GM12875 (cell line): ENCODE results near the gene IQCN.

ENCODE experiments used
- H3K4me3 ChIP-seq: one replicate; pipeline ENCODE4 v1.5.1; 2011; ENCODE audit warnings: low read depth, low read length, control low read depth
- TF ChIP-seq, protein P1 (sequence below): IDR thresholded peaks from 2 replicates; pipeline ENCODE4 v1.5.1; 2011; ENCODE audit warnings: low read depth, mild to moderate bottlenecking, control low read depth, inconsistent platforms, low read length, moderate library complexity, borderline replicate concordance; ENCODE audit not compliant: insufficient read depth

The IQCN gene

GRCh38 chr19:18221815-18222725 is 52.2 kb downstream of the IQCN start:
- H3K4me3 ChIP-seq: no peak overlapping the region
- TF ChIP-seq, protein P1, sequence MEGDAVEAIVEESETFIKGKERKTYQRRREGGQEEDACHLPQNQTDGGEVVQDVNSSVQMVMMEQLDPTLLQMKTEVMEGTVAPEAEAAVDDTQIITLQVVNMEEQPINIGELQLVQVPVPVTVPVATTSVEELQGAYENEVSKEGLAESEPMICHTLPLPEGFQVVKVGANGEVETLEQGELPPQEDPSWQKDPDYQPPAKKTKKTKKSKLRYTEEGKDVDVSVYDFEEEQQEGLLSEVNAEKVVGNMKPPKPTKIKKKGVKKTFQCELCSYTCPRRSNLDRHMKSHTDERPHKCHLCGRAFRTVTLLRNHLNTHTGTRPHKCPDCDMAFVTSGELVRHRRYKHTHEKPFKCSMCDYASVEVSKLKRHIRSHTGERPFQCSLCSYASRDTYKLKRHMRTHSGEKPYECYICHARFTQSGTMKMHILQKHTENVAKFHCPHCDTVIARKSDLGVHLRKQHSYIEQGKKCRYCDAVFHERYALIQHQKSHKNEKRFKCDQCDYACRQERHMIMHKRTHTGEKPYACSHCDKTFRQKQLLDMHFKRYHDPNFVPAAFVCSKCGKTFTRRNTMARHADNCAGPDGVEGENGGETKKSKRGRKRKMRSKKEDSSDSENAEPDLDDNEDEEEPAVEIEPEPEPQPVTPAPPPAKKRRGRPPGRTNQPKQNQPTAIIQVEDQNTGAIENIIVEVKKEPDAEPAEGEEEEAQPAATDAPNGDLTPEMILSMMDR: no peak

GRCh38 chr19:18220632-18221275 is 53.5 kb downstream of the IQCN start:
- no peak overlapping the region for H3K4me3 ChIP-seq
- TF ChIP-seq, protein P1: no peak

DNA sequence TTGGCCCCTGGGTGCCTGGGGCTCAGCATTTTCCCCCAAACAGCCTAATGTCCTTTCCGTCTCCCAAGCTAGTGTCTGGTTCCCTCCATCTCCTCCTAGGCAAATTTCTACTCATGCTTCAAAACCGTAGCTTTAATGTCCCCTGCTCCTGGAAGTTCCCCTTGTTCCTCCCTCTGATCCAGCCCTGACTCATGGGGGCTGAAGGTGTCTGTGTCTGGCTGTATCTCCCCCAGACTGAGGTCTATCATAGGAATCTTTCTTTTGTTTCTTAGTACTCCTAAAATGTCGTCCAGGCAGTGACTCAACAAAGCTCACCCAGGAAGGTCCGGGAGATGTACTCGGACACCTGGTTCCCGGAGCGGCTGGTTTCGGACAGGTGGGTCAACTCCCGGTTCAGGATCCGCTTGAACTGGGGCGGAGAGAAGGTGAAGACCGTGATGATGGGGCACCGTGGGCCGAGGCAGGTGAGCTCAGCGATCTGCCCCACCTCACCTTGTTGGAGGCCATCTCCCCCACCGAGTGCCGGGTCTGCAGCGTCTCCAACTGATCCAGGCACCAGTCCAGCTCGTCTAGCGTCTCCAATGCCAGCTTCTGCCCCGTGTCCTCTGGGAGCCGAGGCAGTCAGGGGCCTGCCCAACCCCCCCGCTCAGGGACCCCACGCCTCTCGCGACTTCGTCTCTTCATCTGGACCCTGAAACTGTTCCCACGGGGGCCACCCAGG is 54.2 kb downstream of the IQCN start:
- TF ChIP-seq, protein P1: no peak
- no peak overlapping the region for H3K4me3 ChIP-seq

DNA sequence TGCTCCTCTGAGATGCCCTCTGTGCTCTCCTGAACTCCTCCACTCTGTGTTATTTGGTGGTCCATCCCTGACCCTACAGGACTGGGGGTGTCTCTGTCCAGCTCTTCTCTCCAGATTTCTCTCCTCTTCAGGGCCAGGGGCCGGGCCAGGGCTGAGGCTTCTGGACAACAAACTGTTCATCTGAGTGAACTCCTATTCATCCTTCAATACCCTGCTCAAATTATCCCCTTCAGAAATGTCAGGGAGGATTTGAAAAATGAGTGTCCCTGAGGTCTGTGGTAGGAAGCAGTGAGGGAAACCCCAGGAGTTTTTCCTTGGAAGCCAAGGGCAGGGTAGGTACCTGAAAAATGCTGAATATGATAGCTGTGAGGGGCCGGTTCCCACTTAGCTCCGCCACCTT is 55.7 kb downstream of the IQCN start:
- TF ChIP-seq, protein P1: no peak
- no peak overlapping the region for H3K4me3 ChIP-seq

GRCh38 chr19:18218159-18218558 is 56.1 kb downstream of the IQCN start:
- TF ChIP-seq, protein P1: no peak
- no peak overlapping the region for H3K4me3 ChIP-seq

DNA sequence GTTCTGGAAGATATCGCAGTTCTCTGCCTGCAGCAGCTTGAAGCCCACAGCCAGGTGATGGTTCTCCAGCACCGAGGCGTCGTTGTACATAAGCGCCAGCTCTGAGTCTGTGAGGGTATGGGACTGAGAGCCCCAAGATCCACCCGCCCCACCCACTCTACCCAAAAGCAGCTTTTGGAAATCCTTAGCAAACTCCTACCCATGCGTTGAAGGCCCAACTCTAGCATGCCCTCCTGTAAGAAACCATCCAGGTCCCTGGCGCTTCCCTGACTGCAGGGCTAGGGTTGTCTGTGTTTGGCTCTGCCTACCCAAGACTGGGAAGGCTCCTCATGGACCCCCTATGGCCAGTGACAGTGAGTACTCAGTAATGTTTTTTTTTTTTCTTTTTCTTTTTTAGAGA is 57.5 kb downstream of the IQCN start:
- TF ChIP-seq, protein P1: no peak
- no peak overlapping the region for H3K4me3 ChIP-seq
